Caco-2 (cell line): ENCODE measurements around the gene FASTKD2. TPM values are rescaled to one million over a fixed set of nuclear protein-coding genes. Genes with fewer than 3 reads are reported as not detected.

ENCODE experiments used
- BruUV-seq: library from RNA; stranded (reverse); fragments of 400-500 nt; replicated peaks from 2 replicates; lab custom pipeline; 2021; lab: Mats Ljungman, UMichigan
- CTCF ChIA-PET: fragments of 300-600 bp; sonication (Branson Sonifier 250); formaldehyde crosslinking; loops from one replicate; lab custom pipeline; 2022; ENCODE audit warnings: antibody characterized with exemption; lab: Charles Lee
- POLR2A ChIA-PET: fragments of 300-600 bp; sonication (Branson Sonifier 250); formaldehyde crosslinking; loops from one replicate; lab custom pipeline; 2022; ENCODE audit warnings: antibody characterized with exemption; lab: Charles Lee
- DNase-seq, 2 experiments: peaks; one replicate each; pipeline versions ENCODE4 v3.0.0 to v3.0.0-alpha.2; 2020 to 2022
- H3K27me3 ChIP-seq: replicated peaks from 2 replicates; pipeline ENCODE4 v1.6.0; 2011; ENCODE audit warnings: low read length; ENCODE audit not compliant: control insufficient read depth, insufficient read depth
- H3K36me3 ChIP-seq: 2 replicates; pipeline ENCODE4 v1.5.1; 2011; ENCODE audit warnings: low read length; ENCODE audit not compliant: control insufficient read depth, insufficient read depth
- H3K4me1 ChIP-seq: fragments of 250-450 bp; sonication (Bioruptor Pico); 2 replicates; pipeline ENCODE4 v1.5.1; 2020; ENCODE audit warnings: mild to moderate bottlenecking
- H3K4me3 ChIP-seq: 2 replicates; pipeline ENCODE4 v1.5.1; 2011; ENCODE audit warnings: low read depth, mild to moderate bottlenecking, control low read depth, low read length
- H3K9me3 ChIP-seq: fragments of 250-450 bp; sonication (Bioruptor Pico); 2 replicates; pipeline ENCODE4 v1.5.1; 2020; ENCODE audit warnings: mild to moderate bottlenecking, moderate library complexity
- H3K27ac Mint-ChIP-seq: one replicate; pipeline ENCODE4 v1.8.0; 2022; ENCODE audit warnings: mixed read lengths; ENCODE audit not compliant: unreplicated experiment
- H3K27me3 Mint-ChIP-seq: one replicate; pipeline ENCODE4 v1.8.0; 2022; ENCODE audit warnings: mixed read lengths; ENCODE audit not compliant: insufficient read depth, unreplicated experiment
- H3K36me3 Mint-ChIP-seq: one replicate; pipeline ENCODE4 v1.8.0; 2022; ENCODE audit warnings: mild to moderate bottlenecking, mixed read lengths; ENCODE audit not compliant: insufficient read depth, unreplicated experiment
- H3K4me1 Mint-ChIP-seq: one replicate; pipeline ENCODE4 v1.8.0; 2022; ENCODE audit warnings: low read depth, mixed read lengths; ENCODE audit not compliant: unreplicated experiment
- H3K4me3 Mint-ChIP-seq: one replicate; pipeline ENCODE4 v1.8.0; 2022; ENCODE audit warnings: mild to moderate bottlenecking, moderate library complexity, mixed read lengths; ENCODE audit not compliant: unreplicated experiment
- H3K9me3 Mint-ChIP-seq: one replicate; pipeline ENCODE4 v1.8.0; 2022; ENCODE audit warnings: mixed read lengths; ENCODE audit not compliant: unreplicated experiment
- intact Hi-C: fragments of 100-400 bp; cut with micrococcal nuclease; formaldehyde crosslinking; loops from one replicate; pipeline ENCODE4 v1.10.0; 2022; ENCODE audit not compliant: unreplicated experiment
- total RNA-seq: library from RNA; stranded (reverse); gene quantifications from 2 replicates; pipeline ENCODE4 v1.2.3, GENCODE V29; 2022
- TF ChIP-seq, protein P1 (sequence below), 2 experiments: fragments of 200-600 bp in 1 of 2; IDR thresholded peaks; 1 replicate in 1 of 2; 2 replicates in 1 of 2; pipeline versions ENCODE4 v1.5.1 to v1.8.0; 2011 to 2022; ENCODE audit warnings: antibody characterized with exemption in 1 of 2, control low read depth in 1 of 2, inconsistent platforms in 1 of 2, low read depth in 1 of 2, low read length in 1 of 2, mild to moderate bottlenecking in 1 of 2, moderate library complexity in 1 of 2; ENCODE audit not compliant: insufficient read depth in 1 of 2, severe bottlenecking in 1 of 2, unreplicated experiment in 1 of 2

The FASTKD2 gene
- total RNA-seq, 1 experiment from 2014 or later, result 29.8 TPM

DNA sequence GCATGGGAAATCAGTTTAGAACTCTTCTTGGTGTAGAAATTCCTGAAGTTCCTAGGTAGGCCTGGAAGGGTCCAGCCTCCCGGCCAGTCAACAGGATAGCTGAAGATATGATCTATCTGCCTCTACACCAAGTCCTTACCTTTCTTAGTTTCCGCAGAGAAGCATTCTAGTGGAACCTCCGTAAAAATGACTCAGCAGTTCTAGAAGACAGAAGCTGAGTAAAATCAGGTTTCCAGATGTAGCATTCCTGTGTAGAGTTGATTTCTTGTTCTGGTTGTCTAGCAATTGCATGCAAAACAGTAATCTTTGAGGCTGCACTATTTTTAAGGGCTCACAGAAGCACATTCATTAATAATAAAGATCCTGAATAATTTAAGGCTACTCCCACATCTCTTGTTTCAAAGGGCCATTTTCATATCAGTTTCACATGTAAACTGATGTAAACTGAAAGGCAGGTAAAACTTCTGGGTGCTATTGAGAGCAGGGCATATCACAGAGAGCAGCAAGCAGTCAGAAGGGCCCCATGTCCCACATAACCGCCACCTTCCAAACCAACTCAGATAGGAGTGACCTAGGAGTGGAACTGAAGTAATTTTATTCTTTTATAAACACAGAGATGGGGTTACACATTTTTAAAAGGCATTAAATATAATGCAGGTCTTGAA, 44.0 kb upstream of the FASTKD2 start:
- Mint-ChIP-seq H3K4me3 (no peak overlapping the region), H3K9me3 (no peaks in the 10 kb centered on the region), H3K27ac (no peak overlapping the region), H3K4me1 (no peaks in the 10 kb centered on the region), H3K36me3 (no peaks in the 10 kb centered on the region), H3K27me3 (peaks cover 14% of the 10 kb centered on the region)
- ChIA-PET POLR2A (no interaction called here), CTCF (no interaction called here)
- no TSS peak for BruUV-seq
- H3K4me1 ChIP-seq, result no peaks in the 10 kb centered on the region
- no peak overlapping the region for H3K4me3 ChIP-seq
- no peak for DNase-seq
- no peaks in the 10 kb centered on the region; the same call in 1 of the 2 replicates for H3K27me3 ChIP-seq
- intact Hi-C loops, result no loop called here
- H3K36me3 ChIP-seq, result no peaks in the 10 kb centered on the region
- TF ChIP-seq, protein P1, sequence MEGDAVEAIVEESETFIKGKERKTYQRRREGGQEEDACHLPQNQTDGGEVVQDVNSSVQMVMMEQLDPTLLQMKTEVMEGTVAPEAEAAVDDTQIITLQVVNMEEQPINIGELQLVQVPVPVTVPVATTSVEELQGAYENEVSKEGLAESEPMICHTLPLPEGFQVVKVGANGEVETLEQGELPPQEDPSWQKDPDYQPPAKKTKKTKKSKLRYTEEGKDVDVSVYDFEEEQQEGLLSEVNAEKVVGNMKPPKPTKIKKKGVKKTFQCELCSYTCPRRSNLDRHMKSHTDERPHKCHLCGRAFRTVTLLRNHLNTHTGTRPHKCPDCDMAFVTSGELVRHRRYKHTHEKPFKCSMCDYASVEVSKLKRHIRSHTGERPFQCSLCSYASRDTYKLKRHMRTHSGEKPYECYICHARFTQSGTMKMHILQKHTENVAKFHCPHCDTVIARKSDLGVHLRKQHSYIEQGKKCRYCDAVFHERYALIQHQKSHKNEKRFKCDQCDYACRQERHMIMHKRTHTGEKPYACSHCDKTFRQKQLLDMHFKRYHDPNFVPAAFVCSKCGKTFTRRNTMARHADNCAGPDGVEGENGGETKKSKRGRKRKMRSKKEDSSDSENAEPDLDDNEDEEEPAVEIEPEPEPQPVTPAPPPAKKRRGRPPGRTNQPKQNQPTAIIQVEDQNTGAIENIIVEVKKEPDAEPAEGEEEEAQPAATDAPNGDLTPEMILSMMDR (IDR thresholded peaks at IDR 0.05; ENCODE audit: insufficient read depth in 1 of 2, low read depth in 1 of 2, low read length in 1 of 2, severe bottlenecking in 1 of 2, unreplicated experiment in 1 of 2), result no peak
- H3K9me3 ChIP-seq, result no peaks in the 10 kb centered on the region

DNA sequence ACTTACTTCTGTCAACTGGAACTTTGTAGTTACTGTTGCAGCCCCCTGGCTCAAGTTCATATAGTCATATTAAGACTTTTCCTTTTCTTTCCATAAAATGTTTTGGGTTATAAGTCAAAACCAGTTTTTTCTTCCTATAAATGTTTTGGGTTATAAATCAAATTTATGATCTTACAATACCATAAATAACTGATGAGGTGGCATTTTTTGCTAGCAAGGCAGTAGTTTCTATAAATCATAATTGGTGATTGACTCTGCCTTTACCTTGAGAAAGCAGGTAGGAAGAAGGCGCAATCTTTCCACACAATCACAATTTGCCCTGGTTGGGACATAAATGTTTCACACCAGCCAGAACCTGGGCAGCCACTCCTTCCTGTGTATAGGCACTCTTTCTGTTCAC, 42.1 kb upstream of the FASTKD2 start:
- no peaks in the 10 kb centered on the region; the same call in 1 of the 2 replicates for H3K27me3 ChIP-seq
- intact Hi-C loops, result no loop called here
- BruUV-seq, result no TSS peak
- no peak for DNase-seq
- TF ChIP-seq, protein P1 (IDR thresholded peaks at IDR 0.05; ENCODE audit: insufficient read depth in 1 of 2, low read depth in 1 of 2, low read length in 1 of 2, severe bottlenecking in 1 of 2, unreplicated experiment in 1 of 2), result no peak
- H3K27ac Mint-ChIP-seq, result no peak overlapping the region
- no peaks in the 10 kb centered on the region for H3K9me3 ChIP-seq
- H3K4me1 Mint-ChIP-seq, result no peaks in the 10 kb centered on the region
- H3K4me1 ChIP-seq, result no peaks in the 10 kb centered on the region
- no peak overlapping the region for H3K4me3 Mint-ChIP-seq
- peaks cover 17% of the 10 kb centered on the region for H3K27me3 Mint-ChIP-seq
- H3K4me3 ChIP-seq, result no peak overlapping the region
- H3K36me3 Mint-ChIP-seq, result no peaks in the 10 kb centered on the region
- ChIA-PET CTCF (no interaction called here), POLR2A (no interaction called here)
- H3K9me3 Mint-ChIP-seq, result no peaks in the 10 kb centered on the region
- no peaks in the 10 kb centered on the region for H3K36me3 ChIP-seq

GRCh38 chr2:206727287-206727686, 38.1 kb upstream of the FASTKD2 start:
- TF ChIP-seq, protein P1 (IDR thresholded peaks at IDR 0.05; ENCODE audit: insufficient read depth in 1 of 2, low read depth in 1 of 2, low read length in 1 of 2, severe bottlenecking in 1 of 2, unreplicated experiment in 1 of 2), result no peak
- Mint-ChIP-seq H3K4me1 (no peaks in the 10 kb centered on the region), H3K36me3 (no peaks in the 10 kb centered on the region), H3K27ac (no peak overlapping the region), H3K9me3 (no peaks in the 10 kb centered on the region), H3K4me3 (no peak overlapping the region), H3K27me3 (peaks cover 31% of the 10 kb centered on the region)
- intact Hi-C loops, result no loop called here
- Histone ChIP-seq H3K4me1 (no peaks in the 10 kb centered on the region), H3K27me3 (no peaks in the 10 kb centered on the region), H3K4me3 (no peak overlapping the region), H3K9me3 (no peaks in the 10 kb centered on the region), H3K36me3 (no peaks in the 10 kb centered on the region)
- no TSS peak for BruUV-seq
- DNase-seq, result no peak
- POLR2A ChIA-PET, result interaction anchor here (0.6 kb wide), 1 partner anchor 708 kb away, joined by 4 read pairs; no protein-coding TSS in a partner anchor
- CTCF ChIA-PET, result no interaction called here
